GM10847 (cell line): ENCODE data around the gene MAP7.

Experiments
- POLR2A ChIP-seq: IDR thresholded peaks from 2 replicates; pipeline ENCODE4 v1.6.1; 2011; ENCODE audit not compliant: insufficient read length; ENCODE audit errors: extremely low read depth

Gene MAP7

GRCh38 chr6:136466777-136467176 is 83.4 kb downstream of the MAP7 start:
- no peak for TF ChIP-seq POLR2A

GRCh38 chr6:136465766-136466303 is 84.4 kb downstream of the MAP7 start:
- no peak for TF ChIP-seq POLR2A

GRCh38 chr6:136464874-136465273 is 85.3 kb downstream of the MAP7 start:
- TF ChIP-seq POLR2A: no peak

DNA sequence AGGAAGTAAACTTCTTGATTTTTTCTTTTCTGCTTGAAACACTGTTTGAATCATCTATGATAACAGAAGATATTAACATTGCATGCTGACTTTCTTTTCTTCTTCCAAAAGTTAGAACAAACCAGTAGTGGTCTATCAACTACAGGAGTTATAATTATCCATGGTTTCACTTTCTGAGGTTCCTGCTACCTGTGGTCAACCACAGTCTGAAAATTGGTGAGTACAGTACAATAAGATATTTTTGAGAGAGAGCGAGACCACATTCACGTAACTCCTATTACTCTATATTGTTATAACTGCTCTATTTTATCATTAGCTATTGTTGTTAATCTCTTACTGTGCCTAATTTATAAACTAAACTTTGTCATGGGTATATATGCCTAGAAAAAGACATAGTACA is 86.1 kb downstream of the MAP7 start:
- TF ChIP-seq POLR2A: no peak

GRCh38 chr6:136463743-136464142 is 86.5 kb downstream of the MAP7 start:
- no peak for TF ChIP-seq POLR2A

DNA sequence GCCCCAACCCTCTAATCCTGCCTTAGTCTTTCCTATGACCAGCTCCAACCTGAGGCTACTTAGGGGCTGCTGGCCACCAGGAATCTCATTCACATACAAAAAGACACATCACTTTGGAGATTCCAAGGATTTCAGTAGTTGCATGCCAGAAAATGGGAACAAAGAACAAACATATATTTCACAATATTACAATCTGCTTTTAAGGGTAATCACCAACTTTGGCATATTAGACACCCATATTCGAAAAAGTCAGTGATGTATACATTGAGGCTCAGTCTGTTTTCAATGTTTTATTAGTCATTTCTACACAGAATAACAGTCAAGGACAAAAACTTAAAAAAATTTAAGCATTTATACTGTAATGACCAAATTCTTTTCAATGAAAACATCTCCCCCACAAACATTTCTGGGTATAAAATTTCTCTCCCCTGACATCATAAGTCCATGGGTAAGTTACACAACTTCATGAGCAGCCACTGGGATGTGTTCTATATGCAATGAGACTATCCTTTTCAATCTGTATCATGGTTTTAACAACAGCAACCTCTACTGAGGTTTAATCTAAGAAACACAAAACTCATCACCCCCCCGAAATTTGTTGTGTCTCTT is 103.5 kb downstream of the MAP7 start:
- no peak for TF ChIP-seq POLR2A

DNA sequence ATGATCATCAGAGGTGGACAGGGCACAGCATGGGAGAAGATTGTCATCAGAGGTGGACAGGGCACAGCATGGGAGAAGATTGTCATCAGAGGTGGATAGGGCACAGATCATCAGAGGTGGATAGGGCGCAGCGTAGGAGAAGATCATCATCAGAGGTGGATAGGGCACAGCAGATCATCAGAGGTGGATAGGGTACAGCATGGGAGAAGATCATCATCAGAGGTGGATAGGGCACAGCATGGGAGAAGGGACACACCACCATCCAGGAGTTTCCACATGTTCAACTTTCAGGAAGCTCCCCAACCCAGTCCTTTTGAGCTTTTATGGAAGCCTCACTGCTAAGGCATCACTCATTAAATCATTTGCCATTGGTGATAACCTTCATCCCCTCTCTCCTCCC is 104.1 kb downstream of the MAP7 start:
- no peak for TF ChIP-seq POLR2A

DNA sequence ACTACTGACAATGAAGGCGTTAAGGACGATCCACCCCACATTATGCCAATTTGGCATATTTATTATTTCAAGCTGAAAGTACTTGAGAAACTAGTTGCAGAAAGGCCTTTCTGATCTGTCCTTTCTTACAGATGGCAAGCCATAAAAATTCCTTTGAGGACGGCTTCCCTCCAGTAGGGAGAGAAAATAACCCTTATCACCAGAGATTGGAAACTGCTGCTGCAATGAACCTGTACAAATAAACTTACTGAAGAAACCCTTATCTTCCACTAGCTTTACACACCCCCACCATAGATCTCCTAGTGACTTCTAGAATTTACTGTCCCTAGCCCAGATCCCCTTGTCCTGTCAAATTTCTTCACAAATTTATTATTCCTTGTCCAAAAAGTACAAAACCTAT is 105.2 kb downstream of the MAP7 start:
- no peak for TF ChIP-seq POLR2A

GRCh38 chr6:136440203-136440602 is 110.0 kb downstream of the MAP7 start:
- TF ChIP-seq POLR2A: no peak

DNA sequence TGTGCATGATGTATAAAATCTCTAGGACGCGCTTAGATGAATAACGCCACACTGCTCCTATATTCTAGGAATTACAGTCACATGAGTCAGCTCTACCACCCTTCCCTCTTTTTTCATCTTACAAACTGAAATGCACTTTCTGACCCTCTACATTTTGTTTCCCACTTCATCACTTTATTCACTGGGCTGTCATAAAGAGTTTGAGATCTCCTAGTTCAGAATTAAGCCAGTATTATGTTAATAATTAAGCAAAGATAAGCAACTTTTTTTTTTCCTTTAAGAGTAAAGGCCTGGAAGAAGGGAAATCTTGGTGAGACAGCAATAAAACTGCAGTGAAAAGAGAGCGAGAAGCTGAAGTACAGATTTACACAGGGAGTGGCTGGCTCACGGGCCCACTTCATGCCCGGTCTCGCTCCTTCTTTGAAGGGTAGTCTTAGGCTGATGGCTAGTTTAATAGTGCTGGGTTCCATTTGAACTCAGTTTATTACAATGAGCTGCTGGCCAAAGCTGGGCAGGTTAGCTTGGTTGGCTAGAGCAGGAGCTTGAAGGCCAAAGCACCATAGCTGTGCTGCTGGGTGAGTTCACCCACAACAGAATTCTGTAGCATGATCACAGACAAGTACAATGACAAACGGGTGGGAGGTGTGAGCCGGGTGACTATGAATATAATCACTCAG is 110.6 kb downstream of the MAP7 start:
- TF ChIP-seq POLR2A: no peak

DNA sequence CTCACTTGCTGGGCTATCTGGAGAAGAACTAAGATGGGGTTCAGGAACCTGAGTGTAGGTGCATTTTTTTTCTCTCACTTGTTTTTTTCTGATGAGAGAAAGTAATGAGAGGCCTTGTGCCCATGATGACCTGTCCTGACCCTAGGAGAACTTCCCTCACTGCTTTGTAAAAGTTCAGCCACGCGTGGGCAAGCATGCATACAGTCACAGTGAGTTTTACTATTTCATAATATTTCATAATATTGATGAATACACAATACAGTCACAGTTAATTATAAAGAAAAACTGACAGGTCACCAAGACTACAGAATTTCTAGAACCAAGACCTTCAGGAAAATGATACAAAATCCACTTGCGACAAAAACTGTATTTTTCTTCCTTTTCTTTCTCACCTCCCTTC is 111.8 kb downstream of the MAP7 start:
- no peak for TF ChIP-seq POLR2A

- no peak for TF ChIP-seq POLR2A
Measured at GRCh38 chr6:136437246-136437645, 113.0 kb downstream of the MAP7 start.

GRCh38 chr6:136435101-136435500 is 115.1 kb downstream of the MAP7 start:
- TF ChIP-seq POLR2A: no peak

- TF ChIP-seq POLR2A: no peak
Measured at GRCh38 chr6:136429264-136430065, 120.8 kb downstream of the MAP7 start.

GRCh38 chr6:136427378-136427717 is 122.9 kb downstream of the MAP7 start:
- TF ChIP-seq POLR2A: no peak
